Ascending aorta (tissue), 2 donors: ENCODE results near the gene NFU1. TPM values are rescaled to one million over a fixed set of nuclear protein-coding genes. Genes with fewer than 3 reads are reported as not detected.

Source experiments
- DNase-seq, 2 donors: peaks; one replicate each; pipeline ENCODE4 v3.0.0-alpha.2; 2019; ENCODE audit warnings: low spot score in 2 of 2
- H3K27ac ChIP-seq, 2 donors: fragments of 200-600 bp; sonication (generic); one replicate each; pipeline ENCODE4 v1.5.1; 2016 to 2017; ENCODE audit warnings: mild to moderate bottlenecking in 1 of 2
- H3K27me3 ChIP-seq: fragments of 200-600 bp; sonication (generic); one replicate; pipeline ENCODE4 v1.5.1; 2017
- H3K36me3 ChIP-seq, 2 donors: fragments of 200-600 bp; sonication (generic); one replicate each; pipeline ENCODE4 v1.5.1; 2016
- H3K4me1 ChIP-seq, 2 donors: fragments of 200-600 bp; sonication (generic); one replicate each; pipeline ENCODE4 v1.5.1; 2016 to 2017; ENCODE audit warnings: mild to moderate bottlenecking in 1 of 2
- H3K4me3 ChIP-seq, 2 donors: fragments of 200-600 bp; sonication (generic); one replicate each; pipeline ENCODE4 v1.5.1; 2016 to 2017; ENCODE audit warnings: mild to moderate bottlenecking in 1 of 2
- H3K9me3 ChIP-seq, 2 donors: fragments of 200-600 bp; sonication (generic); one replicate each; pipeline ENCODE4 v1.5.1; 2016
- intact Hi-C: fragments of 100-400 bp; cut with DNase I; formaldehyde crosslinking; loops from one replicate; pipeline ENCODE4 v1.15.1; 2023
- total RNA-seq: library from RNA; depleted of rRNA; stranded (reverse); fragments of >200 nt; gene quantifications from one replicate; pipeline ENCODE4 v1.1.0, GENCODE V29; 2016
- TF ChIP-seq, protein P1 (sequence below), 3 experiments: fragments of 200-600 bp in 2 of 3; fragments of 450-650 bp in 1 of 3; sonication (generic) in 2 of 3; IDR thresholded peaks; one replicate each; pipeline ENCODE4 v1.5.1; 2016 to 2019; ENCODE audit warnings: antibody characterized with exemption in 3 of 3, mild to moderate bottlenecking in 1 of 3, moderate library complexity in 1 of 3

The NFU1 gene
- total RNA-seq, 1 donor from 2014 or later = 49.4 TPM

DNA sequence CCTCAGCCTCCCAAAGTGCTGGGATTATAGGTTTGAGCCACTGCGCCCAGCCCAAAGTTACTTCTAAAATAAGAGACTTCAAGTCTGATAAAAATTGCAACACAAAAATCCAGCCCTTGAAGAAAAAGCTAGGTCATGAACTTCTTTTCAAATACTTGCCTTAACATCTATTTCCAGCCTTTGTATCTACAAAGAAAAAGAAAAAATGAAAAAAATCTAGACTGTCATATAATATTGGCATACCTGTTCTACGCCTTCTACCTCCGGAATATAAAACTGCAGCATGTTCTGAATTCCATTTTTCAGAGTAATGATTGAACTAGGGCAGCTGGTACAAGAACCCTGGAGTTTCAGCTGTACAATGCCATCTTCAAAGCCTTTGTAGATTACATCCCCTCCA, 37.1 kb downstream of the NFU1 start:
- H3K9me3 ChIP-seq = no peaks in the 10 kb centered on the region
- intact Hi-C loops = no loop called here
- TF ChIP-seq, protein P1, sequence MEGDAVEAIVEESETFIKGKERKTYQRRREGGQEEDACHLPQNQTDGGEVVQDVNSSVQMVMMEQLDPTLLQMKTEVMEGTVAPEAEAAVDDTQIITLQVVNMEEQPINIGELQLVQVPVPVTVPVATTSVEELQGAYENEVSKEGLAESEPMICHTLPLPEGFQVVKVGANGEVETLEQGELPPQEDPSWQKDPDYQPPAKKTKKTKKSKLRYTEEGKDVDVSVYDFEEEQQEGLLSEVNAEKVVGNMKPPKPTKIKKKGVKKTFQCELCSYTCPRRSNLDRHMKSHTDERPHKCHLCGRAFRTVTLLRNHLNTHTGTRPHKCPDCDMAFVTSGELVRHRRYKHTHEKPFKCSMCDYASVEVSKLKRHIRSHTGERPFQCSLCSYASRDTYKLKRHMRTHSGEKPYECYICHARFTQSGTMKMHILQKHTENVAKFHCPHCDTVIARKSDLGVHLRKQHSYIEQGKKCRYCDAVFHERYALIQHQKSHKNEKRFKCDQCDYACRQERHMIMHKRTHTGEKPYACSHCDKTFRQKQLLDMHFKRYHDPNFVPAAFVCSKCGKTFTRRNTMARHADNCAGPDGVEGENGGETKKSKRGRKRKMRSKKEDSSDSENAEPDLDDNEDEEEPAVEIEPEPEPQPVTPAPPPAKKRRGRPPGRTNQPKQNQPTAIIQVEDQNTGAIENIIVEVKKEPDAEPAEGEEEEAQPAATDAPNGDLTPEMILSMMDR (IDR thresholded peaks at IDR 0.05) = no peak
- no peak overlapping the region for H3K4me3 ChIP-seq
- peaks cover 51 to 55% of the 10 kb centered on the region in 2 donors for H3K36me3 ChIP-seq
- no peak for DNase-seq
- no peak overlapping the region for H3K27ac ChIP-seq
- H3K27me3 ChIP-seq = no peaks in the 10 kb centered on the region
- no peaks in the 10 kb centered on the region for H3K4me1 ChIP-seq

GRCh38 chr2:69397234-69397633, 40.0 kb downstream of the NFU1 start:
- H3K9me3 ChIP-seq = no peaks in the 10 kb centered on the region
- H3K27ac ChIP-seq = peak overlapping the region; percentile 23 to 52
- TF ChIP-seq, protein P1 (IDR thresholded peaks at IDR 0.05) = no peak
- peaks cover 32 to 35% of the 10 kb centered on the region in 2 donors for H3K36me3 ChIP-seq
- H3K4me3 ChIP-seq = no peak overlapping the region
- intact Hi-C loops = no loop called here
- DNase-seq = no peak
- no peaks in the 10 kb centered on the region for H3K4me1 ChIP-seq
- H3K27me3 ChIP-seq = no peaks in the 10 kb centered on the region

- Histone ChIP-seq H3K27me3 (no peaks in the 10 kb centered on the region), H3K27ac (peak overlapping the region; percentile 56 to 62), H3K4me3 (no peak overlapping the region), H3K36me3 (peaks cover 32% of the 10 kb centered on the region in 2 donors), H3K4me1 (no peaks in the 10 kb centered on the region), H3K9me3 (no peaks in the 10 kb centered on the region)
- TF ChIP-seq, protein P1 (IDR thresholded peaks at IDR 0.05) = no peak
- intact Hi-C loops = no loop called here
- no peak for DNase-seq
These were observed 41.4 kb downstream of the NFU1 start for GRCh38 chr2:69395866-69396265.

- H3K27ac ChIP-seq = no peak overlapping the region
- no peaks in the 10 kb centered on the region for H3K9me3 ChIP-seq
- peaks cover 16 to 18% of the 10 kb centered on the region in 2 donors for H3K36me3 ChIP-seq
- H3K4me3 ChIP-seq = no peak overlapping the region
- H3K27me3 ChIP-seq = no peaks in the 10 kb centered on the region
- no peaks in the 10 kb centered on the region for H3K4me1 ChIP-seq
- intact Hi-C loops = no loop called here
- TF ChIP-seq, protein P1 (IDR thresholded peaks at IDR 0.05) = no peak
- no peak for DNase-seq
These were observed 43.3 kb downstream of the NFU1 start for GRCh38 chr2:69393963-69394362.

GRCh38 chr2:69390471-69390870, 46.8 kb downstream of the NFU1 start:
- Histone ChIP-seq H3K27ac (no peak overlapping the region), H3K27me3 (no peaks in the 10 kb centered on the region), H3K4me1 (peaks cover 1 to 3% of the 10 kb centered on the region in 2 donors), H3K4me3 (no peak overlapping the region), H3K9me3 (no peaks in the 10 kb centered on the region), H3K36me3 (peaks cover 4 to 9% of the 10 kb centered on the region in 2 donors)
- TF ChIP-seq, protein P1 (IDR thresholded peaks at IDR 0.05) = no peak
- intact Hi-C loops = no loop called here
- no peak for DNase-seq

DNA sequence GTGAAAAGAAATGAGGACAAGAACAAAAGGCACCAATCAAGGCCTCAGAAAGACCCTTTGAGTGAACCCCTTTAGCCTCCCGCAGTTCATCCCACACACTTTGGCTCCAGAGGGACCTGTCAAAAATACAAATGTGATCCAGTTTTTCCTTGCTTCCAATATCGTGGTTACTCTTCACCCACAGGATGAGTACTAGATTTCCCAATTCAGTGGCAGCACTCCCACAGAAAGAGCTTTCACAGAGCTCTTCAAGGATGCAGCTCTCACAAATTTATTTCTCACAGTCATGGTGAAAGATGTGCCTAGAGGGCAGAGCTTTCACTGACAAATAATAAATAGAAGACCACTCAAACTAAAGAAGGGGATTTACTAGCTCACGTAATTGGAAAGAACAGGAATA, 47.2 kb downstream of the NFU1 start:
- H3K27me3 ChIP-seq = no peaks in the 10 kb centered on the region
- DNase-seq = no peak
- no peaks in the 10 kb centered on the region for H3K9me3 ChIP-seq
- intact Hi-C loops = no loop called here
- H3K27ac ChIP-seq = no peak overlapping the region
- H3K4me1 ChIP-seq = peaks cover 3 to 4% of the 10 kb centered on the region in 2 donors
- TF ChIP-seq, protein P1 (IDR thresholded peaks at IDR 0.05) = no peak
- H3K36me3 ChIP-seq = peaks cover 4 to 9% of the 10 kb centered on the region in 2 donors
- H3K4me3 ChIP-seq = no peak overlapping the region
